ENCODE measurements around the gene CLMP. TPM values are rescaled to one million over a fixed set of nuclear protein-coding genes. Genes with fewer than 3 reads are reported as not detected.

Gene CLMP
- total RNA-seq, 1 donor from 2014 or later: 32.0 TPM

Other genes with a start within 250 kb of the CLMP start
- not detected in 2 replicates for gene BSX, start 213.4 kb downstream of the CLMP start, total RNA-seq
- 1,935 and 2,142 TPM in 2 replicates for gene HSPA8, start 133.1 kb downstream of the CLMP start, total RNA-seq
- 27.3 and 52.0 TPM in 2 replicates for gene GRAMD1B, start 235.0 kb upstream of the CLMP start, total RNA-seq

Data from myocyte (in vitro differentiated cells).